ENCODE measurements around the gene ZNF668.

- no peak for TF ChIP-seq CTCF (IDR thresholded peaks at IDR 0.05)
- TF ChIP-seq POLR2A (IDR thresholded peaks at IDR 0.05): no peak
These were observed 58.0 kb downstream of the ZNF668 start for GRCh38 chr16:31016018-31016417.

All from ovary (tissue), 3 donors.